Fibroblast of lung (primary cell): ENCODE data around the gene PSMC5.
"Not testable (repeated sequence)": the region's sequence is repeated elsewhere in the genome, so short reads cannot be mapped to it uniquely, and the experiment has no call there.

Experiments used
- CTCF ChIP-seq, 2 donors: IDR thresholded peaks in 1 of 2; conservative IDR thresholded peaks in 1 of 2; 1 replicate in 1 of 2; 2 replicates in 1 of 2; pipeline ENCODE4 v1.5.1; 2011 to 2012; ENCODE audit warnings: low read length in 2 of 2, control low read depth in 1 of 2, inconsistent platforms in 1 of 2, low read depth in 1 of 2, mild to moderate bottlenecking in 1 of 2
- EZH2 ChIP-seq: IDR thresholded peaks from 2 replicates; pipeline ENCODE4 v1.5.1; 2012; ENCODE audit warnings: low read length, control low read depth, mild to moderate bottlenecking; ENCODE audit errors: missing control alignments

- TF ChIP-seq CTCF (conservative IDR thresholded peaks at IDR 0.05 in 1 of 2, IDR thresholded peaks at IDR 0.05 in 1 of 2; ENCODE audit: low read depth in 1 of 2, low read length in 2 of 2), result peak in 1 of 2 donors; percentile 8
- TF ChIP-seq EZH2, result not testable (repeated sequence)
Measured at GRCh38 chr17:63869491-63870291, 42.5 kb downstream of the PSMC5 start.
